ENCODE measurements around the gene TOX2. TPM values are rescaled to one million over a fixed set of nuclear protein-coding genes. Genes with fewer than 3 reads are reported as not detected.
"Not testable (repeated sequence)": the region's sequence is repeated elsewhere in the genome, so short reads cannot be mapped to it uniquely, and the experiment has no call there.

Gene TOX2
- total RNA-seq, 2 donors from 2014 or later: 8.8 to 52.8 TPM

GRCh38 chr20:44039147-44039546, 124.5 kb downstream of the TOX2 start:
- Histone ChIP-seq H3K36me3 (no peaks in the 10 kb centered on the region), H3K4me3 (no peak overlapping the region), H3K27me3 (replicated peaks; ENCODE audit: insufficient read depth) (no peaks in the 10 kb centered on the region), H3K9me3 (no peaks in the 10 kb centered on the region), H3K27ac (no peak overlapping the region), H3K4me1 (replicated peaks) (no peaks in the 10 kb centered on the region)
- 100% methylated on average over 1 of the region's 1 CpG for WGBS
- intact Hi-C loops (cut with DNase I): no loop called here
- DNase-seq (ENCODE audit: low spot score): no peak
- TF ChIP-seq, protein P1, sequence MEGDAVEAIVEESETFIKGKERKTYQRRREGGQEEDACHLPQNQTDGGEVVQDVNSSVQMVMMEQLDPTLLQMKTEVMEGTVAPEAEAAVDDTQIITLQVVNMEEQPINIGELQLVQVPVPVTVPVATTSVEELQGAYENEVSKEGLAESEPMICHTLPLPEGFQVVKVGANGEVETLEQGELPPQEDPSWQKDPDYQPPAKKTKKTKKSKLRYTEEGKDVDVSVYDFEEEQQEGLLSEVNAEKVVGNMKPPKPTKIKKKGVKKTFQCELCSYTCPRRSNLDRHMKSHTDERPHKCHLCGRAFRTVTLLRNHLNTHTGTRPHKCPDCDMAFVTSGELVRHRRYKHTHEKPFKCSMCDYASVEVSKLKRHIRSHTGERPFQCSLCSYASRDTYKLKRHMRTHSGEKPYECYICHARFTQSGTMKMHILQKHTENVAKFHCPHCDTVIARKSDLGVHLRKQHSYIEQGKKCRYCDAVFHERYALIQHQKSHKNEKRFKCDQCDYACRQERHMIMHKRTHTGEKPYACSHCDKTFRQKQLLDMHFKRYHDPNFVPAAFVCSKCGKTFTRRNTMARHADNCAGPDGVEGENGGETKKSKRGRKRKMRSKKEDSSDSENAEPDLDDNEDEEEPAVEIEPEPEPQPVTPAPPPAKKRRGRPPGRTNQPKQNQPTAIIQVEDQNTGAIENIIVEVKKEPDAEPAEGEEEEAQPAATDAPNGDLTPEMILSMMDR (IDR thresholded peaks at IDR 0.05): no peak
- no peak for TF ChIP-seq POLR2AphosphoS5 (IDR thresholded peaks at IDR 0.05)
- TF ChIP-seq POLR2A (IDR thresholded peaks at IDR 0.05): no peak

GRCh38 chr20:44039741-44040140, 125.1 kb downstream of the TOX2 start:
- no peak for DNase-seq (ENCODE audit: low spot score)
- H3K27ac ChIP-seq: no peak overlapping the region
- 83% methylated on average over 10 of the region's 10 CpGs for WGBS
- no peaks in the 10 kb centered on the region for H3K36me3 ChIP-seq
- H3K9me3 ChIP-seq: no peaks in the 10 kb centered on the region
- TF ChIP-seq POLR2A (IDR thresholded peaks at IDR 0.05) (no peak), POLR2AphosphoS5 (IDR thresholded peaks at IDR 0.05) (no peak)
- TF ChIP-seq, protein P1 (IDR thresholded peaks at IDR 0.05): no peak
- H3K4me1 ChIP-seq (replicated peaks): no peaks in the 10 kb centered on the region
- no peak overlapping the region for H3K4me3 ChIP-seq
- no peaks in the 10 kb centered on the region for H3K27me3 ChIP-seq (replicated peaks; ENCODE audit: insufficient read depth)
- intact Hi-C loops (cut with DNase I): no loop called here

GRCh38 chr20:44040202-44040915, 125.7 kb downstream of the TOX2 start:
- no peak for TF ChIP-seq POLR2AphosphoS5 (IDR thresholded peaks at IDR 0.05)
- TF ChIP-seq, protein P1 (IDR thresholded peaks at IDR 0.05): no peak
- TF ChIP-seq POLR2A (IDR thresholded peaks at IDR 0.05): no peak
- no peaks in the 10 kb centered on the region for H3K4me1 ChIP-seq (replicated peaks)
- H3K4me3 ChIP-seq: no peak overlapping the region
- no peak overlapping the region for H3K27ac ChIP-seq
- no peaks in the 10 kb centered on the region for H3K36me3 ChIP-seq
- DNase-seq (ENCODE audit: low spot score): no peak
- intact Hi-C loops (cut with DNase I): no loop called here
- 83% methylated on average over 5 of the region's 5 CpGs for WGBS
- H3K27me3 ChIP-seq (replicated peaks; ENCODE audit: insufficient read depth): no peaks in the 10 kb centered on the region
- no peaks in the 10 kb centered on the region for H3K9me3 ChIP-seq

- whole genome bisulfite sequencing: 82% methylated on average over 8 of the region's 8 CpGs
- Histone ChIP-seq H3K4me3 (no peak overlapping the region), H3K27me3 (replicated peaks; ENCODE audit: insufficient read depth) (no peaks in the 10 kb centered on the region), H3K36me3 (no peaks in the 10 kb centered on the region), H3K4me1 (replicated peaks) (no peaks in the 10 kb centered on the region), H3K9me3 (no peaks in the 10 kb centered on the region), H3K27ac (no peak overlapping the region)
- TF ChIP-seq POLR2A (IDR thresholded peaks at IDR 0.05) (no peak), POLR2AphosphoS5 (IDR thresholded peaks at IDR 0.05) (no peak)
- TF ChIP-seq, protein P1 (IDR thresholded peaks at IDR 0.05): no peak
- intact Hi-C loops (cut with DNase I): no loop called here
- DNase-seq (ENCODE audit: low spot score): no peak
Measured at GRCh38 chr20:44041001-44041400, 126.3 kb downstream of the TOX2 start.

- H3K4me1 ChIP-seq (replicated peaks); intact Hi-C loops (cut with DNase I); H3K4me3 ChIP-seq; H3K27ac ChIP-seq; H3K9me3 ChIP-seq; H3K36me3 ChIP-seq; H3K27me3 ChIP-seq (replicated peaks; ENCODE audit: insufficient read depth); DNase-seq (ENCODE audit: low spot score): not testable (repeated sequence)
- WGBS: 87% methylated on average over 5 of the region's 5 CpGs
Measured at GRCh38 chr20:44044712-44045111, 130.1 kb downstream of the TOX2 start.

All from prostate gland (tissue), 2 donors.